IPS-NIHi7 (cell line): ENCODE results near the gene SORD.
"Not testable (repeated sequence)": the region's sequence is repeated elsewhere in the genome, so short reads cannot be mapped to it uniquely, and the experiment has no call there.

Source experiments
- DNase-seq: peaks from one replicate; pipeline ENCODE4 v3.0.0; 2012; ENCODE audit warnings: mixed read lengths; ENCODE audit errors: extremely low spot score

The SORD gene

GRCh38 chr15:45097466-45097865 lies 74.5 kb downstream of the SORD start:
- DNase-seq: no peak

GRCh38 chr15:45099549-45100165 lies 76.7 kb downstream of the SORD start:
- DNase-seq: no peak

DNA sequence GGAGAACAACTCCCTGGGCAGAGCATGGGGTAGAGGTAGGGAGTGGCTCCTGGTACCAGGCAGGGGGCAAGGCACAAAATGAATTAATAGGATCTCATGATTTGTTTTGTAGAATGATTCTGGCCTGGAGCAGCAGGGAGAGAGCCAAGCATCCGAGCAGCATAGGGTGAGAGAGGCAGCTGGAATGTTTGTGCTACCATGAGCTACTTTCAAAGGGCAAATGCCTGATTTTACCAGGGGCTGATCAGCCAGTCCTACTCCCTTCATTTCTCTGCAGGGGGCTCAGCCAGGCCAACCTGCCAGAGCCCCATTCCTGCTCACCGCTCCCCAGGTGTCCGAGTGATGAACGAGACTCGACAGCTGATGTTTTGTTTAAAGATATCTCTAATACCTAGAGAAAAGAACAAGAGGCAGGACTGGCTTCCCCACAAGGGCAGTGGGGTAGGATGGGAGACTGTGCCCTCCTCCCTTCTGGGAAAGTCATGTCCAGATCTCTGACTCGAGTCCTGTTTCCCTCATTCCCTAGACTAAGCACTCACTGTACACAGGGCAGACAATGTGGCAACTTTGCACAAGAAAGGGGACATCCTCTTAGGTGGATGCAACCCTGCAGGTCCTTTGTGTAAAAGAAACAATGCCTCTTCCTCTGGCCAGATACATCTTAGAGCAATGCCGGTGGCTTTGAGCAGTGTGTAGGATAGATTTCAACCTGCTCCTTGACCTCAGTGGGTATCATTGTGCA lies 78.1 kb downstream of the SORD start:
- DNase-seq: no peak

- no peak for DNase-seq
Observed at GRCh38 chr15:45101749-45102148, 78.8 kb downstream of the SORD start.

DNA sequence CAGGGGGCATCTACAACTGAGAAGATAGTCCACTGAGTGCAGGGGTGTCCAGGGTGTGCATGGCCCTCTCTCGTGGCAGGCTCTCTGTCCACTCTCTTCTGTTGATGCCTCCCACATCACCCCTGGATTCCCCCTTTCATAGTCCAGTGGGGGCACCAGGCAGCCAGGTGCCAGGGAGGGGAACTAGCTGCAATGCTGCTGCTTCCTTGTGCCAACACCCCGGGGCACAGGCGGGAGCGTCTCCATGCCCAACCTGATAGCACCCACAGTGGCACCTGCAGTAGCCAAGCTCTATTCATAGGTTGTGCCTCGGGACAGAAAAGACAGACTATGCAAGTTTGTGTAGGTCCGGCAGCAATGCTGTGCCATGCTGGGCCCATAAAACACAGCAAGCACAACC lies 79.2 kb downstream of the SORD start:
- no peak for DNase-seq

DNA sequence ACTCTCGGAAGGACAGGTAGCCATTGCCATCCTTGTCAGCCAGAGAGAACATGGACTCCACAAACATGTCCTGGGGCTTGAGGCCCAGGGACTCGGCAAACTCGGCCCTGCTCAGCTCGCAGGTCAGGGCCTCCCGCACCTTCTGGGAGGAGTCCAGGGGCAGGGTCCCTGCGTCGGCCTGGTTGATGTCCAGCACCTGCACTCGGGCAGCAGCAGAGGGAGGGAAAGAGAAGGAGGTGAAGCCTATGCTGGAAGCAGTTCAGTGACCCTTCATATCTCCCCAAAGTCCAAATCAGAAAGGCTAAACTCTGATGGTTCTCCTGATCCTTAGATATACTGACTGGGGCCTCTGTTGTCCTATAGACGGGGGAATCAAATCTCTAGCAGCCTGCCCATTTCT lies 81.2 kb downstream of the SORD start:
- DNase-seq: not testable (repeated sequence)

GRCh38 chr15:45105586-45105985 lies 82.6 kb downstream of the SORD start:
- DNase-seq: no peak

GRCh38 chr15:45106002-45106790 lies 83.2 kb downstream of the SORD start:
- DNase-seq: no peak

- DNase-seq: no peak
Observed at GRCh38 chr15:45107941-45108630, 85.1 kb downstream of the SORD start.

- DNase-seq: no peak
Observed at GRCh38 chr15:45110256-45110820, 87.3 kb downstream of the SORD start.

DNA sequence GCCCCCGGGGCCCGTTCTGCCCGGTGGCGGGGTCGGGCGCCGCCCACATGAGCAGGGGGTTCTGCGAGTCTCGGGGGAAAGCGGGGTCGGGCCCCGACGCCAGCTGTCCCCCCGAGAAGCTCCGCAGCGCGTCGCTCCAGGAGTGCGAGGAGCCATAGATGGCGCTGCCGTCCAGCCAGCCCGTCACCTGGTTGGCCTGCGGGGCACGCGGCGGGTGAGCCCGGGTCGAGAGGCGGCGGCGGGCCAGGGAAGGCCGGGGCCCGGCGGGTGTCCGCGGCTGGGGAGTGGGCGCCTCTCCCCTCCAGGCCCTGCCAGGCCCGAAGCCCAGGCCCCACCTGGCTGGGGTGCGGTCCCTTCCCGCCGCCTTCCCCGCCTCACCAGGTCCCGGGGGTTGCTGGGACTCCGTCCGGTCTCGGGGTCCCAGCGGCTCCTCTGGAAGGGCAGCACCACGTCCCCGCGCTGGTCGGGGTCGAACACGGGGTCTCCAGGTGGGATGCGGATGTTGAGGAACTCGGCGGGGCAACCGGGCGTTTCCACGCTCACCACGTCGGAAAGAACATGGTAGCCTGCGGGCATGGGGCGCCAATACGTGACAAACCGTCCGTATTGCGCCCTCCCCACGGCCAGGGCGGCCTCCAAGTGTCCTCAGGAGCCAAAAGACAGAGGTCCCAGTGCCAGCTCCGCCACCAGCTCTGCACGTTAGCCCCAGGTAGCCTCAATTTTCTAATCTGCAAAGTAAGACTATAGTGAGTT lies 88.6 kb downstream of the SORD start:
- no peak for DNase-seq

GRCh38 chr15:45112143-45112590 lies 89.2 kb downstream of the SORD start:
- no peak for DNase-seq

GRCh38 chr15:45112591-45113379 lies 89.8 kb downstream of the SORD start:
- peak; percentile 53 for DNase-seq

GRCh38 chr15:45113380-45113990 lies 90.5 kb downstream of the SORD start:
- no peak for DNase-seq

DNA sequence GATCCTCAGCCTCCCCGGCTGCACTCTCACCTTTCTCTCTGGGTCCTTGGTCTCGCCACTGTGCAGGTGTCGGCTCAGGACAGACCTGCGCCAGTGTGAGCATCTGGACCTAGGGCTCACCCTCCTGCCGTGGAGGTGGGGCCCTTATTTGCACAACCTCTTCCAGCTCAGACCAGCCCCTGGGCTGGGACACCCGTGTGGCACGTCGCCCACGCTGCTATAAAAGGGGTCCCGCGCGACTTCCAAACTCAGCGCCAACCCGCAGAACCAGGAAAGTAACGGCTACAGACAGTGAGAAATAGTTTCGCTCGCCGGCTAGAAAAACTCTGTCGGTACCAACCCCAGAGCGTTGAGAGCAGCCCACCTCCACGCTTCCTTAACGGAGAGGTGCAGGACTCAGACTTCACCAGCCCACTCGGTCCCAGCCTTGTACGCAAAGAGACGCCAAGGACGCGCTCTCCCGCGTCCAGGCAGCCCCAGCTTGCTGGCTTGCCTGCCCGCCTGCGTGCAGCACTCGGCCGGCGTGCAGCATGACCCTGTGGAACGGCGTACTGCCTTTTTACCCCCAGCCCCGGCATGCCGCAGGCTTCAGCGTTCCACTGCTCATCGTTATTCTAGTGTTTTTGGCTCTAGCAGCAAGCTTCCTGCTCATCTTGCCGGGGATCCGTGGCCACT lies 91.2 kb downstream of the SORD start, which contains the start of the genes DUOX2 and DUOXA2:
DUOX2 (minus strand) TSS at position 97 of the 675 bp plus-strand sequence. CDS start 761 bp downstream, outside the sequence.
DUOXA2 (plus strand) TSS at position 251 of the 675 bp plus-strand sequence; CDS start at position 531, 280 bp downstream.
- DNase-seq: no peak

DNA sequence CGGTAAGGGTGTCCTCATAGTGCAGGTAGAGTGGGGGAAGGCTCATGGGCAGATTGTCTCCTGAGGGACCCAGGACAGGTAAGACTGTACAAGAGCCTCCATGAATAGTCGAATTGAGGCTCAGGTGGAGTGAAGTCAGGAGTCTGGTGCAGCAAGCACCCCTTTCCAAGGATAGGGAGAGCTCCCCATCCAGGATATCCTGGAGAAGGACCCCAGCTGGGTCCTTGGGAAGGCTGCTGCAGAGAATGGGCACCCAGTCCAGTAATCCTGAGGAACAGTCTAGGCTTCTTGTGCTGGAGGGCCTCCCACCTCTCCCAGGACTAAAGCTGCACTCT lies 91.7 kb downstream of the SORD start:
- DNase-seq: no peak

DNA sequence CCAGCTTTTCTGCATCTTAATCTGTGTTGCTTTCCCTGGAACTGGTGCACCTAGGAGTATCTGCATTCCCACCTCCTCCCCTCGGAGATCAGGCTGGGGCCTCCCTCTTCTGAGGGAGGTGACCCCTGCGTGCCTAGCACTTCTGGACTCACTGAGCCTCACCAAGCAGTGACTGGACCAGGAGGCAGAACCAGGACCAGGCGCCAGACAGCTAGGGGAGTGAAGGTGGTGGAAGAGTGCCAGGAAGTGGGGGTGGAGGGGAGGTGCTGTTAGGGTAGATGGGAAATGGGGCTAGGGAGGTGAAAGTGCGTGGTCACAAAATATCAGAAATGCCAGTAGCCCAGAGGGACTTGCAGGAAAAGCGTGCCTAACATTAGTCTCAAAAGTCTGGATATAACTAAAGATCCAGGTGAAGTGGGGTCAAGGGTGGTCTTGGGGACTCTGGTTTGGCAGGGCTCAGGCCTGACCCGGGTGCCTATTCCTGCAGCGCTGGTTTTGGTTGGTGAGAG lies 92.4 kb downstream of the SORD start:
- no peak for DNase-seq

GRCh38 chr15:45116006-45116481 lies 93.0 kb downstream of the SORD start:
- no peak for DNase-seq
